Thyroid gland (tissue), 4 donors: ENCODE data around the gene TBPL2.

Source experiments
- CTCF ChIP-seq, 6 experiments: fragments of 200-600 bp in 3 of 6; fragments of 450-650 bp in 3 of 6; sonication (generic) in 3 of 6; IDR thresholded peaks; one replicate each; pipeline ENCODE4 v1.5.1; 2016 to 2019; ENCODE audit warnings: antibody characterized with exemption in 6 of 6, mild to moderate bottlenecking in 2 of 6, inconsistent platforms in 1 of 6, moderate library complexity in 1 of 6
- POLR2A ChIP-seq, 2 donors: fragments of 450-650 bp; IDR thresholded peaks; one replicate each; pipeline ENCODE4 v1.6.1; 2017; ENCODE audit warnings: antibody characterized with exemption in 2 of 2, mild to moderate bottlenecking in 2 of 2, moderate library complexity in 1 of 2

- TF ChIP-seq CTCF (IDR thresholded peaks at IDR 0.05), result no peak
- no peak for TF ChIP-seq POLR2A (IDR thresholded peaks at IDR 0.05)
These were observed 69.4 kb downstream of the TBPL2 start for GRCh38 chr14:55370883-55371455.
